GM12878 (cell line): Measurements from ENCODE around the gene SEMA4D. TPM values are rescaled to one million over a fixed set of nuclear protein-coding genes. Genes with fewer than 3 reads are reported as not detected.

Experiments used
- ATAC-seq: fragments of 200-7000 bp; cut with Tn5 transposase; 3 replicates; pipeline ENCODE4 v1.9.1; 2020; ENCODE audit warnings: mild to moderate bottlenecking, moderate library complexity
- BruUV-seq: library from RNA; stranded (reverse); fragments of 400-500 nt; replicated peaks from 2 replicates; lab custom pipeline; 2021; lab: Mats Ljungman, UMichigan
- CTCF ChIA-PET: fragments of 300-600 bp; sonication (Branson Sonifier 250); formaldehyde crosslinking; extraction: SDS; loops from one replicate; lab custom pipeline; 2021; ENCODE audit warnings: inconsistent platforms; lab: Yijun Ruan, JAX
- POLR2A ChIA-PET: fragments of 350-600 bp; formaldehyde crosslinking; extraction: SDS; loops from one replicate; lab custom pipeline; 2021; ENCODE audit warnings: inconsistent platforms; lab: Charles Lee
- RAD21 ChIA-PET: fragments of 300-600 bp; sonication (Branson Sonifier 250); formaldehyde crosslinking; loops from one replicate; lab custom pipeline; 2023; ENCODE audit warnings: antibody characterized with exemption; ENCODE audit not compliant: unreplicated experiment; lab: Charles Lee
- SMC1A ChIA-PET: fragments of 300-600 bp; sonication (Branson Sonifier 250); formaldehyde crosslinking; loops from one replicate; lab custom pipeline; 2023; ENCODE audit not compliant: unreplicated experiment, uncharacterized antibody; lab: Charles Lee
- DNase-seq: peaks from one replicate; pipeline ENCODE4 v3.0.0-alpha.2; 2011; ENCODE audit warnings: low read depth, low spot score
- FAIRE-seq: peaks from 3 replicates; lab custom pipeline; 2011; peaks lifted over from hg19 to GRCh38; lab: Jason Lieb, UNC
- H2AFZ ChIP-seq: 2 replicates; pipeline ENCODE4 v1.6.0; 2011; ENCODE audit warnings: low read depth, low read length, control low read depth; ENCODE audit not compliant: control insufficient read depth
- H3K27ac ChIP-seq: 2 replicates; pipeline ENCODE4 v1.5.1; 2011; ENCODE audit warnings: control low read depth; ENCODE audit not compliant: control insufficient read depth, insufficient read depth
- H3K27me3 ChIP-seq, 2 experiments: replicated peaks in 1 of 2; 2 replicates each; pipeline versions ENCODE4 v1.6.0 to v1.6.1; 2011; ENCODE audit warnings: low read length in 1 of 2; ENCODE audit not compliant: control insufficient read depth in 2 of 2, insufficient read depth in 2 of 2
- H3K36me3 ChIP-seq, 2 experiments: 2 replicates each; pipeline ENCODE4 v1.5.1; 2011; ENCODE audit warnings: low read length in 1 of 2; ENCODE audit not compliant: control insufficient read depth in 2 of 2, insufficient read depth in 2 of 2
- H3K4me1 ChIP-seq: 2 replicates; pipeline ENCODE4 v1.6.1; 2011; ENCODE audit warnings: mild to moderate bottlenecking, low read length, moderate library complexity, mixed read lengths; ENCODE audit not compliant: control insufficient read depth, insufficient read depth
- H3K4me2 ChIP-seq: 2 replicates; pipeline ENCODE4 v1.6.0; 2011; ENCODE audit warnings: control low read depth; ENCODE audit not compliant: control insufficient read depth, insufficient read depth
- H3K4me3 ChIP-seq: fragments of 200-600 bp; sonication (generic); 2 replicates; pipeline ENCODE4 v1.5.1; 2016
- H3K79me2 ChIP-seq: 2 replicates; pipeline ENCODE4 v1.6.0; 2011; ENCODE audit warnings: low read length; ENCODE audit not compliant: control insufficient read depth, insufficient read depth
- H3K9ac ChIP-seq: 2 replicates; pipeline ENCODE4 v1.8.0; 2011; ENCODE audit warnings: low read length, control low read depth, mixed read lengths; ENCODE audit not compliant: control insufficient read depth, insufficient read depth
- H3K9me3 ChIP-seq: replicated peaks from 3 replicates; pipeline ENCODE4 v1.5.1; 2011; ENCODE audit warnings: mild to moderate bottlenecking, low read length; ENCODE audit not compliant: control insufficient read depth, insufficient read depth
- H4K20me1 ChIP-seq: 2 replicates; pipeline ENCODE4 v1.6.0; 2011; ENCODE audit not compliant: control insufficient read depth, insufficient read depth
- BHLHE40 ChIP-seq, 2 experiments: fragments of 450-650 bp in 1 of 2; IDR thresholded peaks; 2 replicates each; pipeline ENCODE4 v1.6.1; 2011 to 2017; ENCODE audit warnings: low read depth in 2 of 2, borderline replicate concordance in 1 of 2, improper control_type of control experiment in 1 of 2, low read length in 1 of 2, mild to moderate bottlenecking in 1 of 2
- IRF3 ChIP-seq: fragments of 450-650 bp; IDR thresholded peaks from 2 replicates; pipeline ENCODE4 v1.6.1; 2014; ENCODE audit warnings: mild to moderate bottlenecking
- KLF5 ChIP-seq: fragments of 450-650 bp; IDR thresholded peaks from 2 replicates; pipeline ENCODE4 v1.6.1; 2014; ENCODE audit warnings: mild to moderate bottlenecking; ENCODE audit not compliant: partially characterized antibody
- PAX5 ChIP-seq: IDR thresholded peaks from 2 replicates; pipeline ENCODE4 v1.6.1; 2011; ENCODE audit warnings: low read depth, low read length, borderline replicate concordance
- STAT3 ChIP-seq: IDR thresholded peaks from 2 replicates; pipeline ENCODE4 v1.6.1; 2011; ENCODE audit warnings: low read depth, low read length, improper control_type of control experiment
- TCF3 ChIP-seq: IDR thresholded peaks from 2 replicates; pipeline ENCODE4 v1.6.1; 2012; ENCODE audit warnings: low read depth, mild to moderate bottlenecking, low read length, borderline replicate concordance; ENCODE audit not compliant: insufficient read depth
- TCF7 ChIP-seq: IDR thresholded peaks from 2 replicates; pipeline ENCODE4 v1.6.1; 2014; ENCODE audit warnings: antibody characterized with exemption, borderline replicate concordance
- WGBS: methylation state at CpG from one replicate; pipeline ENCODE4 v1.1.6; 2016; ENCODE audit warnings: low lambda C conversion rate; ENCODE audit not compliant: insufficient replicate concordance, insufficient coverage; ENCODE audit errors: missing lambda C conversion rate; 5-methylcytosine and 5-hydroxymethylcytosine counted together
- in situ Hi-C: fragments of 300-500 bp; cut with MboI; formaldehyde crosslinking; loops from 9 replicates; pipeline ENCODE4 v1.14.3; 2018; ENCODE audit warnings: mixed read lengths
- intact Hi-C: fragments of 100-400 bp; cut with micrococcal nuclease; formaldehyde crosslinking; loops from one replicate; pipeline ENCODE4 v1.14.2; 2022; ENCODE audit not compliant: unreplicated experiment
- polyA plus RNA-seq, 11 experiments: library from polyadenylated mRNA; depleted of rRNA in 4 of 11; unstranded in 6 of 11; stranded (reverse) in 5 of 11; fragments of >200 nt; fragmentation: Nextera tagmentation in 4 of 11; fragmentation: Illumina TruSeq in 1 of 11; extraction: Ambion mirVana in 4 of 11; extraction: Trizol in 1 of 11; gene quantifications; 1 replicate in 1 of 11; 2 replicates in 10 of 11; pipeline versions ENCODE4 v1.2.1 to v1.2.3, GENCODE V29; 2011 to 2016; ENCODE audit warnings: inconsistent platforms in 2 of 11, missing spikeins in 2 of 11, low read depth in 1 of 11
- total RNA-seq, 4 experiments: library from RNA; depleted of rRNA in 3 of 4; stranded (reverse); fragments of >200 nt in 3 of 4; fragmentation: Illumina TruSeq in 1 of 4; extraction: Trizol in 1 of 4; gene quantifications; 2 replicates each; pipeline versions ENCODE4 v1.2.1 to v1.2.3, GENCODE V29; 2013 to 2021
- TF ChIP-seq, protein P1 (sequence below): IDR thresholded peaks from 2 replicates; pipeline ENCODE4 v1.6.1; 2012; ENCODE audit warnings: low read depth, low read length, improper control_type of control experiment

Gene SEMA4D
- total and polyA plus RNA-seq, 10 of the 15 experiments (the other 5 are each of a cell fraction or from before 2014, with no cell fraction given) = 15.1 to 136 (median 39.6) TPM

- no peak for TF ChIP-seq PAX5
- TF ChIP-seq BHLHE40 (IDR thresholded peaks at IDR 0.05; ENCODE audit: borderline replicate concordance in 1 of 2, low read depth in 2 of 2, low read length in 1 of 2) = no peak
- TF ChIP-seq, protein P1, sequence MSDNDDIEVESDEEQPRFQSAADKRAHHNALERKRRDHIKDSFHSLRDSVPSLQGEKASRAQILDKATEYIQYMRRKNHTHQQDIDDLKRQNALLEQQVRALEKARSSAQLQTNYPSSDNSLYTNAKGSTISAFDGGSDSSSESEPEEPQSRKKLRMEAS = no peak
- TF ChIP-seq STAT3 = no peak
- TF ChIP-seq, all 136 proteins: peak for 4
Measured at GRCh38 chr9:89518466-89519365, 20.8 kb upstream of the SEMA4D start (continued).

DNA sequence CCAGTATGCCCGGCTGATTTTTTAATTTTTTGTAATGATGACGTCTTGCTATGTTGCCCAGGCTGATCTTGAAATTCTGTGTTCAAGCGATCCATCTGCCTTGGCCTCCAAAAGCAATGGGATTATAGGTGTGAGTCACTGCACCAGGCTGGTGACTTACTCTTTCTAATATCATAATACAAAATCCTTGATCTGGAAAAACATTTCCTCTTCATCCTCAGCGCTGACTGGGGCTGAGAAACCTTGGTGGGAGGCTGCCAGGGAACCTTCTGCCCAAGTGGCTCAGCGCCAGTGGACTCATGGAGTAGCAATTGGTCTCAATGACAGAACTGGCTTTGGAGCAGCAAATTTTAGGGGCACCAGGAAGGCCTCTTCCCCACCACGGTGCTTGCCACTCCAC is 17.5 kb upstream of the SEMA4D start:
- SMC1A ChIA-PET = interaction anchor here (0.9 to 1.5 kb wide), 2 partner anchors 12 to 16 kb away, joined by 4 to 5 read pairs; no protein-coding TSS in a partner anchor
- no peak overlapping the region for H3K9ac ChIP-seq
- H3K79me2 ChIP-seq = no peaks in the 10 kb centered on the region
- no TSS peak for BruUV-seq
- H4K20me1 ChIP-seq = no peaks in the 10 kb centered on the region
- no peaks in the 10 kb centered on the region for H3K9me3 ChIP-seq
- H3K4me2 ChIP-seq = no peak overlapping the region
- H3K27ac ChIP-seq = no peak overlapping the region
- no peak for ATAC-seq
- no peaks in the 10 kb centered on the region for H3K36me3 ChIP-seq
- no peak for FAIRE-seq
- RAD21 ChIA-PET = no interaction called here
- in situ Hi-C loops (no loop called here), intact Hi-C loops (no loop called here)
- POLR2A ChIA-PET = no interaction called here
- H3K4me1 ChIP-seq = peaks cover 15% of the 10 kb centered on the region
- WGBS = 91% methylated on average over 6 of the region's 6 CpGs
- DNase-seq = no peak
- TF ChIP-seq TCF7 = no peak
- no peak for TF ChIP-seq TCF3
- no peak for TF ChIP-seq IRF3
- no peak for TF ChIP-seq KLF5
- CTCF ChIA-PET = no interaction called here
- no peaks in the 10 kb centered on the region for H3K27me3 ChIP-seq
- H3K4me3 ChIP-seq = no peak overlapping the region
- H2AFZ ChIP-seq = no peak overlapping the region
